Activated CD8-positive, alpha-beta memory T cell treated with anti-CD3 and anti-CD28 coated beads, Interleukin-2, amount 50 U/mL, for 24 hours (primary cell): ENCODE results near the gene NR2F2.
"Not testable (repeated sequence)": the region's sequence is repeated elsewhere in the genome, so short reads cannot be mapped to it uniquely, and the experiment has no call there.

Source experiments
- DNase-seq: peaks from one replicate; pipeline ENCODE4 v3.0.0-alpha.2; 2020; ENCODE audit errors: extremely low read depth

Gene NR2F2

DNA sequence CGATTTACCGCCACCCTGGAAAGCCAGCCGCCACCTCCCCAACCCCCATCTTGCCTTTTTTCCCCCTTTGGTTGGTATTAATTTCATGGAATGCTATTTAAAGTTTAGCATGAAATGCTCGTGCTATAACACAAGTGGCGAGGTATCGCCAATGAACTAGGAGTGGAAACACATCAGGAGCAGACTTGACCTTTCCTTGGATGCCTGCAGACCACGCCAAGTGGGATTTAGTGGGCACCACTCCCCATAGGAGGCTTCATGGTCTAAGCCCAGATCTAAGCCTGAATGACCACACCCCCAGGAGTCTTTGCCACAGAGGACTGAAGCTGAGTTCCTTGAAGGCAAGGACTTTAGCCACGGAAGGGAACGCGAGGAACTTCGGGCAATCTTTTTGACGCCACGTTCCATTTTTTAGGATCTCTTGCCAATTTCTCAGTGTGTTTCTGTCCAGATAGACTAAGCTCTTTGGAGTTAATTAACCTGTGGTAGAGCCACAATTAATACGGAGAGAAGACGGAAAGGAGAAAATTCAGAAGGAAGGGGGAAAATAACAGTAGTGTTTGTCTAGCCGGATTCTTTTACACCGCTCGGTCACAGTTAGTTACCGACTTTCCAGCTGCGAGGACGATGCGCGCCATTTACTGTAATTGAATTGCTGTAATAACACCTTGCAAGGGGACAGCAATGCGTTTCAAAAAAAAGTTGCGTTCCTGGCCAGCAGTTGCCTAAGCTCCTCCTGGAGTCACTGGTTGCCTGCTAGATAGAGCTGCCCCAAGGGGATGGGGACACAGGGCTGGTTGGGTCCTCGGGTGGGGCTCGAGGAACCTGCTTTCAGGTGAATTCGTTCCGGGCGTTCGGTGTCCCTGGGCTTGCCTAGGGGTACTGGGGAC lies 37.1 kb downstream of the NR2F2 start:
- DNase-seq: no peak

DNA sequence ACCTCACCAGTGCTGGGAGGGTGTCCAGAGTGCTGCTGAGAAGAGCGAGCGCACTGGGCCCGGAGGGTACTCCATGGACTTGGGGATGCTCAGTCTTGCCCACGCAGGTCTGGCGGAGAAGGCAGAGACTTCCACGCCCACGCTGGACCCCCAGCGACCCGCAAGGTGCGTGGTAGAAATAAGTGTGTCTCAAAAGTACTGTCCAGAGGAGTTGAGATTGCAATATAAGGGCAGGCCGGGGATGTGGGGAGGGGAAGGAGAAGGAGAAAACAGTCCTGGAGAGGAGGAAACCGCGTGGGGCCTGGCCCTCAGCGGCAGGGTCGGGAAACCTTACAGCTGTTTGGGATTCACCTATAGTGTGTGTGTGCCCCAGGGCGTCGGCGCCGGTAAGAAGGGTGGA lies 38.9 kb downstream of the NR2F2 start:
- no peak for DNase-seq

DNA sequence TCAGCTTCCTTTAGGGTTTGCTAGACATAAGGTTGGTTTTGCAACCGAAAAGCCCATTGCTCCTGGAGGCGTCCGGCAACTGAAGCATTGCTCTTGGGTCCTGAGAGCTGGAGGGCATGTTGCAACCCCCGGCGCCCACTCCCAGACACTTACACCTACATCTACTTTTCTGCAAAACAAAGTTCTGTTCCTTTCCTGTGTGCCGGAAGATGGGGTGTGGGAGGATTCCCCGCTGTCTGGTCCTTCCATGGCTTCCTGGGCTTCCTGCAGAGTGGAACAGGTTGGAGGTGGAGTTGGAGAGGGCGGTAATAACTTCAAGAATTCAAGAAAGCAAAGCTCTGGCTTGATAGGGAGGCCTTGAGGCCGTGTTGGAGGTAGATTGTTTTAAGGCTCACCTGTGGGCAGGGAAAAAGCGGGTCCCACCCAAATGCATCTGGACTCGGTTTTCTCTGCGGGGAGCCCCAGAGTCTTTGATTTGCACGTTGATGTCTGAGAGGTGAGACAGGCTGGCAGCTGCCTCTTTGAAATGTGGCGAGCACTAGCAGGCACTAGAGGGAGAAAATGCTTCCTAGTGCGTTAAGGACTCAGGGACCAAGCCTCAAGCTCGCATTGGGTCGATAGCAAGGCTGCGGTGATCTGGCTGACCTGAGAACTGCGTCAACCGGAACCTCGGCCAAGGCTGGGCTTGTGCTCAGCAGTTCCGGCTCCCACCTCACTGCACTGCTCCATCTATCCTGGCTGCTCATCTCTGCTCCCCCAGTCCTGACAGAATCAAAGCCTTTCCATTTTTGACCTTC lies 39.5 kb downstream of the NR2F2 start:
- no peak for DNase-seq

DNA sequence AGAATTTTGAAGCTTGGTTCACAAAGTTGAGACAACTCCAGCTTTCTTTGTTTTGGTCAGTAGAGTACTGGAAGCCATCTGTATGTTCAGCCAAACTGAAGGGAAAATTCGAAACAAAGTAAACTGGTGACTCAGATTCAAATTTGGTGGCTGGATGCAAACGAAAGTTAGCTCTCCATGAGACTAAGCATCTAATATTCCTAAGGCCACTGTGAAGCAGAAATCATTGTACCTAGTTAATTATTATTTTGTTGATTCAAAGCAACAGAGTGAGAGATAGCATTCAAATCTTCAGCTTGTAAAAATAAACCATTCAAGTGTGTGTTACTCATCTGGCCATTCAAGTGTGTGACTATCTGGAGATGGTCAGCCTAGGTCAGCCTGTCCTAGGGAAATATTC lies 42.1 kb downstream of the NR2F2 start:
- DNase-seq: no peak

DNA sequence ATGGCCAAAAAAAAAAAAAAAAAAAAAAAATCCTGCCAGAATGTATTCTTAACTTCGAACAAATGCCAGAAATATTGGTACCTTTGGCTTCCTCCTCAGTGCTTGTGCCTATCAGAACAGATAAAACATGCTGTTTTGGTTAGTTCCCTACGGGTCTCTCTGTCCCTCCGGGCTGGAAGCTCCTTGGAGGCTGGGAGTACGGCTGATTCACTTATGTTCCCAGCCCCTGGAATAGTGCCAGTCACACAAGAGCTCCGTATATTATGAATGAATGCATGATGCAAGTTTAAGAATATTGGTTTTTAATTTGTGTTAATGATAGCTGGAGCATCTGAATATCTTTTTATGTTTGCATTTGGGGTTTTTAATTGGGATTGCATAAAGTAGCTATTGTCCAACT lies 44.0 kb downstream of the NR2F2 start:
- DNase-seq: no peak

DNA sequence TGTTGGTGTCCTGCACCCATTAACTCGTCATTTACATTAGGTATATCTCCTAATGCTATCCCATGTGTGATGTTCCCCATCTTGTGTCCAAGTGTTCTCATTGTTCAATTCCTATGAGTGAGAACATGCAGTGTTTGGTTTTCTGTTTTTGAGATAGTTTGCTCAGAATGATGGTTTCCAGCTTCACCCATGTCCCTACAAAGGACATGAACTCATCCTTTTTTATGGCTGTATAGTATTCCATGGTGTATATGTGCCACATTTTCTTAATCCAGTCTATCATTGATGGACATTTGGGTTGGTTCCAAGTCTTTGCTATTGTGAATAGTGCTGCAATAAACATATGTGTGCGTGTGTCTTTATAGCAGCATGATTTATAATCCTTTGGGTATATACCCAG lies 49.1 kb downstream of the NR2F2 start:
- not testable (repeated sequence) for DNase-seq

DNA sequence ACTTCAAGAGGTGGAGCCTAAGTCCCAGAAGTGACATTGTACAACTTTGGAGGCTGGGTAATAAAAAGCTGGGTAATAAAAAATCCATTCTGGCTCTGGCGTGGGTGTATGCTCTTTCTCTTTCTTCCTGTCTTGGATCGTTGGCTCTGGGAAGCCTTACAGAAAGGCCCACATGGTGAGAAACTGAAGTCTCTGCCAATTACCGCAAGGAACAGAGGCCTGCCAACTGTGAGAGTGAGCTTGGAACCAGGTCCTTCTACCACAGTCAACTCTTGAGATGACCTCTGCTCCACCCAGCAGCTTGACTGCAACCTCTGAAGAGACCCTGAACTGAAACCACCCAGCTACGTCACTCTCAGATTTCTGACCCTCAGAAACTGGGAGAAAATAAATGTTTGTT lies 51.0 kb downstream of the NR2F2 start:
- DNase-seq: no peak

DNA sequence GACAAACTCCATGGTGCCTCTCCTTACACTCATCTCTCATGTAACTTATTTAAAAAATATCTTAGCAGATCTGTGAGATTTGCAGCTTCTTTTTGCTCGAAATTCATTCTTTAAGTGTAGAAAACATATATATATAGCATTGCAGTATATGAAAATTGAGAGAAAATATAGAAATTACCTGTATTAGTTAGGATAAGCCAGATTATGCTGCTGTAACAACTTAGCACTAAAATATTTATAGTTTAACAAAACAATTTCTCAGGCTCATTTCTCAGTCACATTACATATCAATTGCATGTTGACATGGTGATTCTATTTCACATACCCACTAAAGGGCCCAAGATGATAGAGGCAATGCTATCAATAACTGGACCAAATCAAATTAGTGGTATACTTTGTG lies 54.7 kb downstream of the NR2F2 start:
- DNase-seq: no peak

DNA sequence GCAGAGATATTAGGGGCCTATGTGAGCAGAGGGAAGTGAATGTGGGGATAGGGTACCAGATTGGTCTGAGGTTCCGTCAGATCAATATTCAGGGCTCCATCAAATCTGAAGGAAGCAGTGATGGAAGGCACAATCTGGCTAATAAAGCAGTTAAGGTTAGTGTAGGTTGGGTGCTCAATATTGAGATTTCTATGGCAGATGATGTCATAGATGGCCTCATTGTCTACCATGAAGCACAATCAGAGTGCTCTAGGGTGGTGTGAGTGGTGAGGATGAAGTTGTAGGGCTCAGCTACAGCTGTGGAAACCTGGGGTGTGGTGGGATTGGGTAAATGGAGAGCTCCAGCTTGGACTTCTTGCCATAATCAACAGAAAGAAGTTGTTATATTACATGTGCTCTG lies 58.2 kb downstream of the NR2F2 start:
- DNase-seq: no peak
